Measurements from ENCODE around the gene NANOS3. TPM values are rescaled to one million over a fixed set of nuclear protein-coding genes. Genes with fewer than 3 reads are reported as not detected.
A peak's percentile ranks its signal among the peaks of the same experiment; 100 is the strongest.

The NANOS3 gene
- total RNA-seq, 1 donor from 2014 or later: not detected

- Histone ChIP-seq H3K4me3 (no peak overlapping the region), H3K27ac (peak overlapping the region; percentile 81), H3K4me1 (peaks cover 22% of the 10 kb centered on the region), H3K27me3 (no peaks in the 10 kb centered on the region), H3K36me3 (no peaks in the 10 kb centered on the region), H3K9me3 (no peaks in the 10 kb centered on the region)
- peak; percentile 99 for TF ChIP-seq CTCF (IDR thresholded peaks at IDR 0.05)
- intact Hi-C loops (cut with DNase I): no loop called here
- ATAC-seq (peak; percentile 98), DNase-seq (peak; percentile 99)
Measured at GRCh38 chr19:13880059-13881043, 3.4 kb downstream of the NANOS3 start.

GRCh38 chr19:13881251-13881691, 4.3 kb downstream of the NANOS3 start:
- H3K27me3 ChIP-seq: no peaks in the 10 kb centered on the region
- intact Hi-C loops (cut with DNase I): no loop called here
- peak overlapping the region; percentile 30 for H3K27ac ChIP-seq
- no peak overlapping the region for H3K4me3 ChIP-seq
- peaks cover 22% of the 10 kb centered on the region for H3K4me1 ChIP-seq
- DNase-seq (no peak), ATAC-seq (no peak)
- no peak for TF ChIP-seq CTCF (IDR thresholded peaks at IDR 0.05)
- H3K36me3 ChIP-seq: no peaks in the 10 kb centered on the region
- H3K9me3 ChIP-seq: no peaks in the 10 kb centered on the region

- peaks cover 22% of the 10 kb centered on the region for H3K4me1 ChIP-seq
- no peaks in the 10 kb centered on the region for H3K9me3 ChIP-seq
- no peaks in the 10 kb centered on the region for H3K36me3 ChIP-seq
- DNase-seq (peak; percentile 70), ATAC-seq (no peak)
- no peak overlapping the region for H3K4me3 ChIP-seq
- TF ChIP-seq CTCF (IDR thresholded peaks at IDR 0.05): no peak
- intact Hi-C loops (cut with DNase I): no loop called here
- no peaks in the 10 kb centered on the region for H3K27me3 ChIP-seq
- H3K27ac ChIP-seq: peak overlapping the region; percentile 30
Measured at GRCh38 chr19:13881692-13882418, 4.9 kb downstream of the NANOS3 start.

GRCh38 chr19:13882419-13882795, 5.5 kb downstream of the NANOS3 start:
- Histone ChIP-seq H3K27ac (no peak overlapping the region), H3K4me1 (peaks cover 22% of the 10 kb centered on the region), H3K27me3 (no peaks in the 10 kb centered on the region), H3K9me3 (no peaks in the 10 kb centered on the region), H3K36me3 (no peaks in the 10 kb centered on the region), H3K4me3 (no peak overlapping the region)
- intact Hi-C loops (cut with DNase I): no loop called here
- TF ChIP-seq CTCF (IDR thresholded peaks at IDR 0.05): no peak
- ATAC-seq: no peak
- no peak for DNase-seq

GRCh38 chr19:13882836-13883235, 5.9 kb downstream of the NANOS3 start:
- ATAC-seq (no peak), DNase-seq (no peak)
- Histone ChIP-seq H3K4me3 (no peak overlapping the region), H3K27me3 (no peaks in the 10 kb centered on the region), H3K36me3 (no peaks in the 10 kb centered on the region), H3K9me3 (no peaks in the 10 kb centered on the region), H3K27ac (no peak overlapping the region), H3K4me1 (peaks cover 22% of the 10 kb centered on the region)
- intact Hi-C loops (cut with DNase I): no loop called here
- no peak for TF ChIP-seq CTCF (IDR thresholded peaks at IDR 0.05)

Measured in upper lobe of right lung (tissue), 1 donor.